ENCODE results near the gene PTGIR. TPM values are rescaled to one million over a fixed set of nuclear protein-coding genes. Genes with fewer than 3 reads are reported as not detected.

The PTGIR gene
- total and polyA plus RNA-seq, 10 of the 15 experiments (the other 5 are each of a cell fraction or from before 2014, with no cell fraction given), result 0.34 to 29.1 (median 9.9) TPM

DNA sequence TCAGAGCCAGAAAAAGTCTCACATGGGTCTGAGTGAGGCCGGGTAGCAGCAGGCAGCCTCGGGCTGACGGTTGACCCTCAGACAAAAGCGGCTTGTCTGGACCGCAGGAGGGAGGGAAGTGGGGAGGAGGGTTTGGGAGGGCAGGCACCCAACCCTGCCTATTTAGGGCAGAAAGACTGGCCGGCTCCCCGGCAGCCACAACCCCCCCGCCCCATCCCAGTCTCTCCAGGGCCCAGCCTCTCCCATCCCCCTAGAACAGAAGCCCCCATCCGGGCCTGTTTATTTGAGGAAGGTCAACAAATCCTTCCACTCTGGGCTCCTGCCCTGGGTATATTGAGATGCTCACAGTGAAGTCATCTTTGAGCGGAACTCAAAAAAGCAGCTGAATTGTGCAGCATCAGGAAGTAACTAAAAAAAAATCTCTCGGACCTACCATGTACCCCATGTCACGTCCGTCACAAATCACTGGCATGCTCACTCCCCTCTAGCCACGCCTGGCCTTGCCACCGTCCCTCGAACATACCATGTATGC lies 29.8 kb upstream of the PTGIR start:
- Histone ChIP-seq H3K9me3 (replicated peaks; ENCODE audit: control insufficient read depth, insufficient read depth, low read length) (no peaks in the 10 kb centered on the region), H3K27me3 (replicated peaks in 1 of 2; ENCODE audit: control insufficient read depth in 2 of 2, insufficient read depth in 2 of 2, low read length in 1 of 2) (peaks cover 2 to 3% of the 10 kb centered on the region in 2 experiments), H3K4me1 (ENCODE audit: control insufficient read depth, insufficient read depth, low read length) (peaks cover 3% of the 10 kb centered on the region), H3K27ac (ENCODE audit: control insufficient read depth, insufficient read depth) (no peak overlapping the region), H3K4me2 (ENCODE audit: control insufficient read depth, insufficient read depth) (no peak overlapping the region), H2AFZ (ENCODE audit: control insufficient read depth, low read depth, low read length) (peak overlapping the region; percentile 21), H4K20me1 (ENCODE audit: control insufficient read depth, insufficient read depth) (no peaks in the 10 kb centered on the region), H3K9ac (ENCODE audit: control insufficient read depth, insufficient read depth, low read length) (no peak overlapping the region), H3K79me2 (ENCODE audit: control insufficient read depth, insufficient read depth, low read length) (no peaks in the 10 kb centered on the region), H3K36me3 (ENCODE audit: control insufficient read depth in 2 of 2, insufficient read depth in 2 of 2, low read length in 1 of 2) (no peaks in the 10 kb centered on the region), H3K4me3 (no peak overlapping the region)
- RAD21 ChIA-PET (ENCODE audit: unreplicated experiment), result interaction anchor here (0.7 kb wide), 1 partner anchor 38 kb away, joined by 3 read pairs; no protein-coding TSS in a partner anchor
- 30% methylated on average over 11 of the region's 16 CpGs for WGBS (ENCODE audit: insufficient coverage, insufficient replicate concordance, low lambda C conversion rate, missing lambda C conversion rate)
- BruUV-seq (replicated peaks), result no TSS peak
- CTCF ChIA-PET, result interaction anchor here (0.6 kb wide), 1 partner anchor 9 kb away, joined by 3 read pairs; no protein-coding TSS in a partner anchor
- intact Hi-C loops (cut with micrococcal nuclease; ENCODE audit: unreplicated experiment) (no loop called here), in situ Hi-C loops (cut with MboI) (no loop called here)
- no peak for DNase-seq (ENCODE audit: low read depth, low spot score)
- no peak for FAIRE-seq
- TF ChIP-seq, protein P1, sequence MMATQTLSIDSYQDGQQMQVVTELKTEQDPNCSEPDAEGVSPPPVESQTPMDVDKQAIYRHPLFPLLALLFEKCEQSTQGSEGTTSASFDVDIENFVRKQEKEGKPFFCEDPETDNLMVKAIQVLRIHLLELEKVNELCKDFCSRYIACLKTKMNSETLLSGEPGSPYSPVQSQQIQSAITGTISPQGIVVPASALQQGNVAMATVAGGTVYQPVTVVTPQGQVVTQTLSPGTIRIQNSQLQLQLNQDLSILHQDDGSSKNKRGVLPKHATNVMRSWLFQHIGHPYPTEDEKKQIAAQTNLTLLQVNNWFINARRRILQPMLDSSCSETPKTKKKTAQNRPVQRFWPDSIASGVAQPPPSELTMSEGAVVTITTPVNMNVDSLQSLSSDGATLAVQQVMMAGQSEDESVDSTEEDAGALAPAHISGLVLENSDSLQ (IDR thresholded peaks at IDR 0.05), result peak; percentile 48; the same call in 1 of the 2 replicates
- 0 out of 4 replicates have a peak, but pooled peaks of 1 of the 2 experiments have one; percentile 27 for TF ChIP-seq SRF (IDR thresholded peaks at IDR 0.05; ENCODE audit: low read depth in 2 of 2, low read length in 2 of 2)
- TF ChIP-seq SMC3 (IDR thresholded peaks at IDR 0.05; ENCODE audit: borderline replicate concordance, low read length), result no peak
- TF ChIP-seq ATF7 (IDR thresholded peaks at IDR 0.05; ENCODE audit: low read depth), result peak; percentile 36; the same call in 1 of the 2 replicates
- TF ChIP-seq CBX3 (IDR thresholded peaks at IDR 0.05; ENCODE audit: borderline replicate concordance, low read depth), result no peak
- no peak for TF ChIP-seq ZNF217 (IDR thresholded peaks at IDR 0.05)
- 0 out of 2 replicates have a peak, but pooled peaks have one; percentile 19 for TF ChIP-seq MXI1 (IDR thresholded peaks at IDR 0.05; ENCODE audit: low read depth, low read length)
- 0 out of 2 replicates have a peak, but pooled peaks have one; percentile 42 for TF ChIP-seq RFX5 (IDR thresholded peaks at IDR 0.05; ENCODE audit: low read depth, low read length)
- TF ChIP-seq SP1 (IDR thresholded peaks at IDR 0.05; ENCODE audit: low read depth, low read length), result no peak
- no peak for TF ChIP-seq RAD51 (IDR thresholded peaks at IDR 0.05)
- TF ChIP-seq POLR2AphosphoS5 (IDR thresholded peaks at IDR 0.05; ENCODE audit: low read length), result no peak
- no peak for TF ChIP-seq CREB1 (IDR thresholded peaks at IDR 0.05; ENCODE audit: low read depth)
- POLR2A ChIA-PET, result no interaction called here
- peak; percentile 74 for ATAC-seq
- SMC1A ChIA-PET (ENCODE audit: uncharacterized antibody, unreplicated experiment), result interaction anchor here (0.6 to 1.1 kb wide), 2 partner anchors 37 to 54 kb away, joined by 3 read pairs; partner anchors contain the start of gene CALM3

Data from GM12878 (cell line).